Hematopoietic multipotent progenitor cell treated with erythropoietin and hydrocortisone succinate and interleukin-3 and kit ligand, for 4 days (in vitro differentiated cells): ENCODE data around the gene SCYGR1.
"Not testable (repeated sequence)": the region's sequence is repeated elsewhere in the genome, so short reads cannot be mapped to it uniquely, and the experiment has no call there.

Experiments
- DNase-seq: peaks from one replicate; pipeline ENCODE4 v3.0.0-alpha.2; 2015

Gene SCYGR1

DNA sequence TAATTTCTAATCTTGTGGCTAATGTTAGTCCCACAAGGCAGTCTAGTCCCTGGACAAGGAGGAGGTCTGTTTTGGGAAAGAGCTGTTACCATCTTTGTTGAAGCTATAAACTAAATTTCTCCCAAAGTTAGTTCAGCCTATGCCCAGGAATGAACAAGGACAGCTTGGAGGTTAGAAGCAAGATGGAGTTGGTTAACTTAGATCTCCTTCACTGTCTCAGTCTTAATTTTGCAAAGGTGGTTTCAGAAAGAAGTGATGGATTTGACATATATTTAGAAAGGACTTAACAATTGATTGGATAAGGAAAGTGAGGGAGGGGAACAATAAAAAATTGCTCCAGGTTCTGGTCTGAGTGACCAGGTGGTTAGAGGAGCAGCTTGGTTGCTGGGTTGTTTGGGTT lies 14.6 kb upstream of the SCYGR1 start:
- no peak for DNase-seq

DNA sequence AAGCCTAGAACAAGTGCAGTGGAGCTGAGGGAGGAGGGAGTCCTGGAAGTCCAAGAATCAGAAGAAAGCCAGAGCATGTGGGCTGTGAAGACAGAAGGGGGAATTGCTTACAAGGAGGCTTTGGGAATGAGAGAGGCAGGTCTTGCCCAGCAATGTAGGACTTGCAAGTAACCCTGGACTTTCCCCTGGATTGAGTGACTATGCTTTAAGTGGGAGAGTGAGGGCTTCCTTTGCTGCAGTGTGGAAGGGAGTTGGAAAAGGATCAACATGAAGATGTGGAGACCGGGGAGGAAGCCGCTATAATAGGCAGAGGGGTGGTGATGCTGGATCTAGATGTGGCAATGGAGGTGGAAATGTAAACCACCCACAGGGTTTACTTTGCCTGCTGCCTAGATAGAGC lies 13.8 kb upstream of the SCYGR1 start:
- no peak for DNase-seq

DNA sequence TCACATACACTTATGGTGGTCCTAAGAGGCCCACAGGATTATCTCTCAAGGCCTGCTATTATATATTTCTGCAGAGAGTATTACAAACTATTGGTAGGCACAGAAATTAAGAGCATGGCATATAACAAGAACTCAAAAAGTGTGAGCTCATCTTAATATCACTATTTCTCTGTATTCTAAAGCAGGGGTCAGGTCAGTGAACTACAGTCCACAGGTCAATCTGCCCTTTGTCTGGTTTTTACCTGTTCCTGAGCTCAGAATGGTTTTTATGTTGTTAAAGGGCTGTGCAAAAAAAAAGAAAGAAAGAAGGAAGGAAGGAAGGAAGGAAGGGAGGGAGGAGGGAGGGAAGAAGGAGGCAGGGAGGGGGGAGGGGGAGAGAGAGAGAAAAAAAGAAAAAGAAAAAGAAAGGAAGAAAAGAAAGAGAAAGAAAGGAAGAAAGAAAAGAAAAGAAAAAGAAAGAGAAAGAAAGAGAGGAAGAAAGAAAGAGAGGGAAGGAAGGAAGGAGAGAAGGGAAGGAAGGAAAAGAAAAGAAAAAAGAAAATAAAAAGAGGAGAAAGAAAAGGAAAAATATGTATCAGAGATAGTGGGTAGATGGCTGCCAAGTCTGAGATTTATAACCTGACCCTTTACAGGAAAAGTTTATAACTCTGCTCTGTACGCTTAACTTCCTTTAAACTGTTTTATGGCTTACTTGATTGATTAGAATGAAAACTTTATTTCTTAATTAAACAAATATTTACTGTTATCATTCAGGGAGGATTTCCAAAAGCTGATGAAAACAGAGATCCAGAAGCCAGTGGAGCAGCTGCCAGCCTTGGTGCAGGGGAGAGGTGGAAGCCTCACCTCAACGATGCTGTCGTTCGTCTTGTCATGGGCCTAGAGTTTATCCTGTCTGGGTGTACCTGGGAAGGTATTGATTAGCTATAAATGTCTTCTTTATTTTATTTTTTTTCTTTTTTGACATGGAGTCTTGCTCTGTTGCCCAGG lies 11.2 kb upstream of the SCYGR1 start:
- DNase-seq, result no peak

DNA sequence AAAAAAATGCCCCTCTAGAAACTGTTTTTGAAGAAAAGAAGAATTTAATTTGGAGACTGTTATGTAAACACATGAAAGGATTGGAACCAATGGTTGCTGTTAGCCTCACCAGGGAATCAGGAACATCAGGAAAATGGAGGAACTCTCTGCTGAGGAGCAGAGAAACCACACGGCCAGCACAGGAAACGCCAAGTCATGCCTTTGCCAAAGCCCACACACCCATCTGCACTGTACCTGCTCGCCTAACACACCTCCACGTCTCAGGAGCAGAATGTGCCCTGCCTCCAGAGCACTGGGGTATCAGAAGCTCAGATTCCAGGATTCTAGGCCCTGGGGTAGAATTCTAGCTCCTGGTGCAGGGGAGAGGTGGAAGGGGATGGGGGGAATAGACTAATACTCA lies 9.8 kb upstream of the SCYGR1 start:
- no peak for DNase-seq

DNA sequence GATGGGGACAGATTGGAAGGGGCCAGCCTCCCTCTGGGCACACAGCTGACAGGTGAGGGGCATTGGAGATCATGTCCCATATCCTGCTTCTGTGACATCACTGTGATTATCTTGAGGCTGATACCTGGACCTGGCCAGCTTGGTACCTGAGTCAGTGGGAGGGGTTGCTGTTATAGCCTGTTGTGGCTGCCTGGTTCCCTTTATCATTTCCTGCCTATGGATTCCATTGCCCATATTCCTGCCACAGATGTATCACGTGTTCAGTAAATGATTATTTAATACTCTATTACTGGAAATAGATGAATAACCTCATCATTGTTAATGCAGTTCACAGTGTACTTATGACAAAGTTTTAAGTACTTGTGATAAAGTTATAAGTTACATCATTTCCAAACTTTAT lies 7.8 kb upstream of the SCYGR1 start:
- no peak for DNase-seq

DNA sequence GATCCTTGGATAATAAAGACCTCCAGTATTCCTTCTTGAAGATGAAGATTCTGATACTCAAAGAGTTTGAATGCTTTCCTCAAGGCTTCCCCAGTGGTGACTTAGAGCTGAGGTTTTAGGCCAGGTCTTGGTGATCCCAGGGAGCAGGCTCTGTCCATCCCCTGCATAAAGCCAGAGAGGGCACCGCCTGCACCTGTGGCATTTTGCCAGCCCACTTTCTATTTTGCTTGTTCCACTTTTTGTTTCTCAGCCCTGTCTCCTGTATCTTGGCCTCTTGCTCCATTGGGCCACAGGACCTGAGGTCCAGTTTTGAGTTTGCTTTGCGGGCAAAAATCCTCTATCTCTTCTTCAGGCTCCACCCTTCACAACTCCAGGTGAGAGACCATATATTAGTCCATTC lies 6.7 kb upstream of the SCYGR1 start:
- no peak for DNase-seq

DNA sequence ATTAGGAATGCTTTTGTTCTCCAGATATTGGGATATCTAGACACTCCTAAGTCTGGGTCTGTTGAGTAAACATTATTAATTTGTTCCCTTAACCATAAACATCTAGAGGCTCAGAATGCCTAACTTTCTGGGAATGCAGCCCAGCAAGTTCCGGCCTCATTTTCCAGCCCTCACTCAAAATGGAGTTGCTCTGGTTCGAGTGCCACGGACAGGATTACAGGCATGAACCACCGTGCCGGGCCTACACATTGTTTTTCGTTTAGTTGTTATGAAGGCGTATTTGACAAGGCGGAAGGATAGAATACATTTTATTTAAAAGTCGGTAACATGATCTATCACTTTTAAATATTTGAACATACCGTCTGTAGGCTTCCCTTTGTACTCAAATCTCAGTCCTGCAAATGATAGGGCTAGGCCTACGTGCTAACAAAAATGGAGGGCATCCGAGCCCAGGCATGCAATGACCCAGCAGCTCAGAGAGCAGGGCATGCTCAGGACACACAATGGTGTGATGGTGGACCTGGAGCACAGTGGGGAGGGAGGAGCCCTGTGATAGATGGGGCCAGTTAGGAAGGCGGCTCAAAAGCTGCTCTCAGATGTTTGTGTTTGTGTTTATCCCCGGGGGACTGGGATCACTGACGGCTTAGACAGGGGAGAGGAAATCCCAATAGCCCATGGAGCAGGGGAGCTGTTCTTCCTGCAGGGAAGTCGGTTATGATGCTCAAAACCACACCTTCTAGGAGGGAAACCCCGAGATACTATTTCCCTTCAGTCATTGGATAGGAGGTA lies 2.9 kb upstream of the SCYGR1 start:
- no peak for DNase-seq

DNA sequence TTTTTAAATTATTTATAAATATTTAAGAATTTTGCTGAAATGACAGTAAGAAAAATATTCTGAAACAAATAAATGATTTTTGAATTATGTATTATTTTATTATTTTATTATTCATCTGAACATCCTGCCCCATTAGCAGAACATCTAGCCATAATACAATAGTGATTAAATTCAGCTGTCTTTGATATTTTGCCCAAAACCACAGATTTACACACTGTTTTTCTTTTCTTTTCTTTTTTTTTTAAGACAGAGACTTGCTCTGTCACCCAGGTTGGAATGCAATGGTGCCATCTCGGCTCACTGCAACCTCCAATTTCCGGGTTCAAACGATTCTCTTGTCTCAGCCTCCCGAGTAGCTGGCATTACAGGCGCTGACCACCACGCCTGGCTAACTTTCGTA lies 1.9 kb upstream of the SCYGR1 start:
- no peak for DNase-seq

DNA sequence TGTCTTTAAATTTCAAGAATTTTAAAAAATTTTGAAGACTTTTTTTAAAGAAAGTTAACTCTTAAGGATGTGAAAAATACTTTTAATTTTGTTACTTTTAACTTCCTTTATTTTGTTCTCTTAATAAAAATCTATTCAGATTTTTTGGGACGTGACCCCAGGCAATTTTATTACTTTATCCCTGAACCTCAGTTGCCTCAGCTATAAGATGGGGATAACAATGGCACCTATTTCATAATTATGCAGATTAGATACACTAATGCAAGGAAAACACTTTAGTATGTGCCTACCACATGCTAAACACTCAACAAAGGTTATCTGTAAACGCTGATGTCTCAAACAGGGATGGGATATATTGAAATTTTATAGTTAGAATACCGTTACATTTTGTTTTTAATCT lies 1.5 kb upstream of the SCYGR1 start:
- DNase-seq, result no peak

DNA sequence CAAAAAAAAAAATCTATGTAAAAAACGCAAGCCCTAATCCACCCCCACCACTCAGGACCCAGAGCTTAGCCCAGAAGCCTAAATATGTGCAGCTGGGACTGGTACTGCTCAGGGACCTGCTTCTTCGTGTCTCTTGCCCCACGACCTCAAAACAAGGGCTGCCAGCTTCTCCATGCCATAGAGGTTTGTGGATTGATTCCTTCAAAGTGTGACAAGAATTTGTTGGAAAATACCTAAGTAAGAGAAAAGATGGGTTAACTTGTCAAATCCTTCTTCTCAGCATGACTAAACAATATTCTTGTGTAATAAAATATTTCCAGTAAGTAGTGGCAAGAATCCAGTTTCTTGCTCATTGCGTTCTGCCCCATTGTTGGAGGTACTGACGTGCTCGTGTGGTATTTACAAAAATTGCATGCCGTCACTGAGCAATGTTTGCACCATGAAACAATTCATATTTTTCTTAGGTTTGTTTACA lies 825 bp upstream of the SCYGR1 start:
- DNase-seq, result no peak

DNA sequence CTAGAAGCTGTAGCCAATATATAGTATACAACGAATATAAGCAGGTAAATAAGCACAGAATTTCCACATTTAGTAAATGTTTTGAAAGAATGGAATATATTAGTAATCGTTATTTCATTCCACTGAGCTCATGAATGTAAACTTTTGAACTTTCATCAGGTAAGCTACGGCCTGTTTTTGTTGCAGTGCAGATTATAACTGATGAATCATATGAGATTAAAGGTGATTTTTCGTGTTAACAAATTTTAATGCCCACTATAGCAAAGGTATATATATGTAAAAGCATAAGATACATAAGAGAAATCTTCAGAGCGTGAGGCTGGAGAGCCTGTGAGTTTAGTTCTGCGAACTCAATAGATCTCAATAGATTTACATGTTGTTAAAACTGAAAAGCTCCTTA lies 1.1 kb downstream of the SCYGR1 start:
- no peak for DNase-seq

DNA sequence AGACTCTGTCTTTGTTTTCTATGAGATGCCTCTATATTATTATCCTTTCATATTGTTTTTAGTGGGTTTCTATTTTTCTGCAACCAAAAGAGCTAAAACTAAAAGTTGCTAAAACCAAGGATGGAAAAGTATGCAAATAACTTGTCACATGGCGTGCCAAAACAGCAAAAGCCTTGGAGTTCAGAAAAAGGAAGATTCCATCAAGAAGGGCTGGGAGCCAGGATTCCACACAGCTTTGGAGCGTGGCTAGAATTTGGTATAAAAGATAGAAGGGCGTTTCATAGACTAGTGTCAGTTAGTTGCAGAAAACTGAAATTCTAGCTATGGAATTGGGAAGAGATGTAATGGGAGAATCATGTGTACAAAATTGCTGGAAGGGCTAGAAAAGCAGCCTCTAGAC lies 4.1 kb downstream of the SCYGR1 start:
- DNase-seq, result no peak

DNA sequence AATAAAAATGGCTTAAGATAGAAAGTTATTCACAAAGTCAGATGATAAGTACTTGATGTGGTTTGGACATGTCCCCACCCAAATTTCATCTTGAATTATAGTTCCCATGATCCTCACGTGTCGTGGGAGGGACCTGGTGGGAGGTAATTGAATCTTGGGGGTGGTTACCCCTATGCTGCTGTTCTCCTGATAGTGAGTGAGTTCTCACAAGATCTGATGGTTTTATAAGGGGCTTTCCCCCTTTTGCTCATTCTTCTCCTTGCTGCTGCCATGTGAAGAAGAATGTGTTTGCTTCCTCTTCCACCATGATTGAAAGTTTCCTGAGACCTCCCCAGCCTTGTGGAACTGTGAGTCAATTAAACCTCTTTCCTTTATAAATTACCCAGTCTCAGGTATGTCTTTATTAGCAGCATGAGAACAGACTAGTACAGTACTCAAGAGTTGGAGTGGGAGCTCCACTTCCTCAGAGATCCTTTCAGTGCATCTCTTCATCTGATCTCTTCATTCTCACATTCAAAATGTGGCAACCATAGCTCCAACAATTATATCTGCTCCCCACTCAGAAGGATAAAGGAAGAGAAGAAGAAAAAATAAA lies 5.4 kb downstream of the SCYGR1 start:
- DNase-seq, result not testable (repeated sequence)

DNA sequence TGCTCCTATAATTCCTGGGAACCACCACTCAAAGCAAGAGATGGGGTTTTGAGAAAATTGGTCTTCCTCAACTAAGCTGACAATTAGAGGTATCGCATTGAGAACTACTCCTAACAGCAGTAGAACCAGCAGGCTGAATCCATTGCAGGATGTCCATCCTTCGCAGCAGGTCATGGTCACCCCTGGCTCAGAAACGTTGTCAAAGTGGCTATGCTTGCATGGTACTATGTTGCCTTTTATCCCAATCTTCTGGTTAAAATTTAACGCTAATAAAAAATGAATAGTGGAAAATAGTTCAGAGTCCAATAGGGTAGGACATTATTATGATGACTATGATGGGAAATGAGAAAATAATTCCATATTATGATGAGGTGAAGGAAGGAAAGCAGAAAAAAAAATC lies 8.7 kb downstream of the SCYGR1 start, which contains the start of gene TM4SF20:
Gene TM4SF20 (minus strand): TSS at position 212 of the 400 bp plus-strand sequence. CDS start 38 bp downstream, at position 174.
- DNase-seq, result no peak

DNA sequence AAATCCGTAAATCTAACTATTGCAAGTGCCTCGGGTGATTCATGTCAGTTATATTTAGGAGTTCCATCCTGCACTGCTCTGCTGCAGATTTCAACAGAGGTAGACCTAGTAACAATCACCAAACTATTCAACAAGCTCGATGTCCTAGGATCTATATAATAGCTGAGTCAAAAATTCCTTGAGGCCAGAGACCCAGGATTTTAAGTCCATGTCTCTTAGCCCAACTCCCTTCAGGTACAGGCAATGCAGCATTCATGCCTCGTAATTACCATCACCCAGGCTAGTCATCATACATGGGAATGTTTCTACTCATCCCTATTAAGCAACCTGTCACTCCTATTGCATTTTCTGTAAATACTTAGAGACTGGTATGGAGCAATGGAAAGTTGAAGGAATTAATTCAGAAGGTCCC lies 9.4 kb downstream of the SCYGR1 start:
- DNase-seq, result no peak

DNA sequence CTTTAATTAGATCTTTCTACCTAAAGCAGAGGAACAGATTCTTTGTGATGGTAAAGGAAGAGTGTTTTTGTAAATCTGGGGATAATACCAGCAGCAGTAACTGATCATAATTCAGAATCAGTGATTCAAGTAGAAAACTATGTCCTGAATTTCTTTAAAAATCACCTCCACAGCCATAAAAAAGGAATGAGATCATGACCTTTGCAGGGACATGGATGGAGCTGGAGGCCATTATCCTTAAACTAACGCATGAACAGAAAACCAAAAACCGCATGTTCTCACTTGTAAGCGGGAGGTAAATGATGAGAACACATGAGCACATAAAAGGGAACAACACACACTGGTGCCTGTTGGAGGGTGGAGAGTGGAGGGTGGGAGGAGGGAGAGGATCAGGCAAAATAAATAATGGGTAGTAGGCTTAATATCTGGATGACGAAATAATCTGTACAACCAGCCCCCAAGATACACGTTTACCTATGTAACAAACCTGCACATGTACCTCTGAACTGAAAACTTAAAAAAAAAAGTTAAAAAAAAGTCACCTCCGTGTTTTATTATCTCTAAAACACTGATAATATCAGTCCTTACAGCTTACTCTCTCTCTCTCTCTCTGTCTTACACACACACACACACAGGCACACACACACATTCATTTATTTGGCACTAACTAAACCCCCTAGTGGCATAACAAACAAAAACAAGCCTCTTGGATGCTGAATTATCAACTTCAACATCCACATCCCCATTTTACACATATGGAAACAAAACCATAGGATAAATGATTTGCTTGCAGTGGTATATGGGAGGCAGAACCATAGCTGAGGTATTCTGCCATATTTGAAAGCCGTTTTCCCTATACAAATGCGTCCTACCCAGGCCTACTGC lies 10.0 kb downstream of the SCYGR1 start:
- DNase-seq, result peak; percentile 38

DNA sequence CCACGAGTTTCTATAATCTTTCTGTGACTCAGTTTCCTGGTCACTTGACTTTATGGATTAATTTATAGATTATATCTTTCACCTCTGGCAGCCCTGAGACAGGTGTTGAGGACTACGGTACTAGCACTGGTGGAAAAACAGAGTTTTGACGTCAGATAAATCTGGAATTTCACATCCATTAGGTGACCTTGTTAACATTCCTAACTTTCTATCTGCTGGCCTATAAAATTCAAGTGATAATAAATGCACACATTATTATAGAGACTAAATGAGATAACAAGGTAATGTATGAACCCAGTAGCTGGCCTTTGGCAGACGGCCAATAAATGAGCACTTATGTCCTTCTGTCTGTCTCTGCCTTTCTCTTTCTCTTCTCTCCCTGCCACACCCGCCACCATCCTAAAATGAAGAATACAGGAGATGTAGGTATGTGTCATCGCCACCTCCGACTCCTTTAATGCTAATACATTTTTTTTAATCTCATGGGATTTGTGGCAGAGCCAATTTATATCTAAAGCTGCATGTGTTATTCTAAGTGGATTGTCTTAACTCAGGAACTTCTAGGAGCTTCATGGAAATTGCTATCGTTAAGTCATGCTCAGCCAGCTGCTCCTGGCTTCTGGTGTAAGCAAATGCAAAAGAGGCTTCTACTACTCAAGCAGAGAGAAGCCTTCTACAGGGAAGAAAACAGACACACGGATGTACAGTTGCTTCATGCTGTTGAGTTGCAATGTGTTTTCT lies 10.9 kb downstream of the SCYGR1 start:
- DNase-seq, result peak; percentile 30

DNA sequence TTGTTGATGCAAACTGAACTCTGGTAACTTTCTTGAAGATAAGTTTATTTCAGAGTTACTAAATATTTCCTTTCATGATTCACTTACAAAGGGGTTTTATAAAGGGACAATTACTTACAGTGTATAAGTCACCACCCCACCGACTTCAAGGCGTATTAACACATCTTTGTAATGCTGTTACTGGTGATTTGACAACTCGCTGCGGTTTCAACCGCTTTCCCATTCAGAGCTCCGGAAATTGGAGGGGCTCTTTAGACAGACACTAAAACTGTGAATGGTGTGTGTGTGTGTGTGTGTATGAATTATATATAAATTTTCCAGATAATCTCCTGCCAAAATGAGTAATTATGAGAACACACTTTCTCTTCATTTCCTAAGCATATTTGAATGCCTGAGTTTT lies 13.6 kb downstream of the SCYGR1 start:
- peak; percentile 72 for DNase-seq

DNA sequence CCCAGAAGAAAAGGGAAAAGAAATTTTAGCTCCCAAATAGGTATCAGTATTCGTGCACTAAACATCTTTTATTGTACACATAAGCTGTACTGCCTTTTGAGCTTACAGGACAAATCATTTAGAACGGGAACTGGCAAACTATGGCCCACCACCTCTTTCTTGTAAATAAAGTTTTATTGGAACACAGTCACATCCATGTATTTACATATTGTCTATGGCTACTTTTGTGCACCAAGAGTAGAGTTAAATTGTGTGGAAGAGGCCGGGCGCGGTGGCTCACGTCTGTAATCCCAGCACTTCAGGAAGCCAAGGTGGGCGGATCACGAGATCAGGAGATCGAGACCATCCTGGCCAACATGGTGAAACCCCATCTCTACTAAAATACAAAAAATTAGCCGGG lies 14.4 kb downstream of the SCYGR1 start:
- DNase-seq, result no peak

DNA sequence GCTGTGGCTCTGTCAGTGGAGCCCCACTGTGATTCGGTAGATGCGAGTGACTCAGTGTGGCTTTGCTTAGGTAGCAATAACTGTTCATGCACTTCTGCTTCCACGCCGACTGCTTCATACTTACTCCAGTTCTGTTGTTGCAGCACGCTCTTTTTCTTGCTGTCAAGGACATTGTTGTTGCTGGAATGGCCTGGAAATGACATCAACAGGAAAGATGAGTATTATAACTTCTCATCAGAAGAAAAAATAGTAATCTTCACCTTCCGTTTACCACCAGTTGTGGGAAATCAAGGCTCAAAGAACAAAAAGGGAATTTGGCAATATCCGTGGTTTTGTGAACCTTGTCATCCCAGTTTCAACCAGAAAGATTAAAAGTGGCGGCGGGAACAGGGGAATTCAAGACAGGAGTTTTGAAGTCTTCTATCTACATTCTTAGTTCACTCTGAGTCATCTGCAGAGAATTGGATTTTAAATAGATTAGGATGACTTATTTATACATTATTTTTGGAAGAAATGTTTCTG lies 16.9 kb downstream of the SCYGR1 start:
- DNase-seq, result peak; percentile 14

DNA sequence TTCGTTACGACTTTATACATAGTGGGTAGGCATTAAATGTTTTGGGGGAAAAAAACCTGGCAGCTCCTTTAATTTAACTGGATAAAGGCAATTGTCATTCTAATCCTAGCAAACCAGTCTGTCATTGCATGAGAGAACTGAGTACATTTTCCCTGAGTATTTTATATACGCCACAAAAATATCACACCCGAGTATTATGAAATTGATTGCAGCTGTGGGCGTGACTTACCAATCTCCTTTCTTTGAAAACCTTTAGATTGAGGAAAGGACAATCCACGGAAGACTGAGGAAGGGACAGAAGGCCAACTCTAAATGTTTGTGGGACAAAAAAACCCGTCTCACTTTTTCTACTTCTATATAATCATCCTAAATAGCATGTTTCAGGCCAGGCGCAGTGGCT lies 17.7 kb downstream of the SCYGR1 start:
- no peak for DNase-seq
